ENCODE data around the gene NAXD.

Gene NAXD

GRCh38 chr13:110677731-110678545 is 62.6 kb downstream of the NAXD start:
- no peak for TF ChIP-seq FOXP2 (optimal IDR thresholded peaks at IDR 0.05; ENCODE audit: control extremely low read depth, extremely low read length, insufficient read depth)
- TF ChIP-seq EZH2 (IDR thresholded peaks at IDR 0.05): no peak
- TF ChIP-seq POLR2AphosphoS5 (IDR thresholded peaks at IDR 0.05; ENCODE audit: borderline replicate concordance, low read depth, low read length): no peak
- H3K36me3 ChIP-seq (ENCODE audit: insufficient read depth, low read length): peaks cover 34% of the 10 kb centered on the region; the same call in 1 of the 2 replicates
- H3K4me3 ChIP-seq: no peak overlapping the region
- no peak for DNase-seq (ENCODE audit: low read depth, low spot score)
- H3K9me3 ChIP-seq (ENCODE audit: low read depth, low read length): no peaks in the 10 kb centered on the region
- no peak overlapping the region for H3K9ac ChIP-seq (ENCODE audit: insufficient read length)
- H3K27ac ChIP-seq: no peak overlapping the region

GRCh38 chr13:110680852-110681251 is 65.5 kb downstream of the NAXD start:
- TF ChIP-seq FOXP2 (optimal IDR thresholded peaks at IDR 0.05; ENCODE audit: control extremely low read depth, extremely low read length, insufficient read depth) (no peak), EZH2 (IDR thresholded peaks at IDR 0.05) (no peak)
- H3K27ac ChIP-seq: no peak overlapping the region
- no peaks in the 10 kb centered on the region for H3K9me3 ChIP-seq (ENCODE audit: low read depth, low read length)
- no peak for DNase-seq (ENCODE audit: low read depth, low spot score)
- peaks cover 30% of the 10 kb centered on the region; the same call in 1 of the 2 replicates for H3K36me3 ChIP-seq (ENCODE audit: insufficient read depth, low read length)
- H3K4me3 ChIP-seq: no peak overlapping the region
- H3K9ac ChIP-seq (ENCODE audit: insufficient read length): no peak overlapping the region

GRCh38 chr13:110681868-110682550 is 66.7 kb downstream of the NAXD start:
- Histone ChIP-seq H3K4me3 (no peak overlapping the region), H3K9me3 (ENCODE audit: low read depth, low read length) (no peaks in the 10 kb centered on the region), H3K27ac (no peak overlapping the region), H3K9ac (ENCODE audit: insufficient read length) (no peak overlapping the region), H3K36me3 (ENCODE audit: insufficient read depth, low read length) (peaks cover 20% of the 10 kb centered on the region; the same call in 1 of the 2 replicates)
- TF ChIP-seq POLR2AphosphoS5 (IDR thresholded peaks at IDR 0.05; ENCODE audit: borderline replicate concordance, low read depth, low read length): no peak
- no peak for TF ChIP-seq FOXP2 (optimal IDR thresholded peaks at IDR 0.05; ENCODE audit: control extremely low read depth, extremely low read length, insufficient read depth)
- TF ChIP-seq EZH2 (IDR thresholded peaks at IDR 0.05): no peak
- DNase-seq (ENCODE audit: low read depth, low spot score): no peak

GRCh38 chr13:110682746-110683145 is 67.4 kb downstream of the NAXD start:
- TF ChIP-seq POLR2AphosphoS5 (IDR thresholded peaks at IDR 0.05; ENCODE audit: borderline replicate concordance, low read depth, low read length) (no peak), EZH2 (IDR thresholded peaks at IDR 0.05) (no peak), FOXP2 (optimal IDR thresholded peaks at IDR 0.05; ENCODE audit: control extremely low read depth, extremely low read length, insufficient read depth) (no peak)
- no peak overlapping the region for H3K27ac ChIP-seq
- DNase-seq (ENCODE audit: low read depth, low spot score): no peak
- no peak overlapping the region for H3K9ac ChIP-seq (ENCODE audit: insufficient read length)
- H3K9me3 ChIP-seq (ENCODE audit: low read depth, low read length): no peaks in the 10 kb centered on the region
- H3K36me3 ChIP-seq (ENCODE audit: insufficient read depth, low read length): peaks cover 22% of the 10 kb centered on the region; the same call in 1 of the 2 replicates
- H3K4me3 ChIP-seq: no peak overlapping the region

GRCh38 chr13:110683203-110683883 is 68.0 kb downstream of the NAXD start:
- no peaks in the 10 kb centered on the region for H3K9me3 ChIP-seq (ENCODE audit: low read depth, low read length)
- no peak for DNase-seq (ENCODE audit: low read depth, low spot score)
- no peak overlapping the region for H3K4me3 ChIP-seq
- H3K9ac ChIP-seq (ENCODE audit: insufficient read length): no peak overlapping the region
- no peak overlapping the region for H3K27ac ChIP-seq
- no peak for TF ChIP-seq FOXP2 (optimal IDR thresholded peaks at IDR 0.05; ENCODE audit: control extremely low read depth, extremely low read length, insufficient read depth)
- TF ChIP-seq POLR2AphosphoS5 (IDR thresholded peaks at IDR 0.05; ENCODE audit: borderline replicate concordance, low read depth, low read length): no peak
- TF ChIP-seq EZH2 (IDR thresholded peaks at IDR 0.05): no peak
- H3K36me3 ChIP-seq (ENCODE audit: insufficient read depth, low read length): peaks cover 21% of the 10 kb centered on the region; the same call in 1 of the 2 replicates

GRCh38 chr13:110683921-110684320 is 68.6 kb downstream of the NAXD start:
- no peak overlapping the region for H3K27ac ChIP-seq
- TF ChIP-seq POLR2AphosphoS5 (IDR thresholded peaks at IDR 0.05; ENCODE audit: borderline replicate concordance, low read depth, low read length): no peak
- no peak for TF ChIP-seq EZH2 (IDR thresholded peaks at IDR 0.05)
- no peak for TF ChIP-seq FOXP2 (optimal IDR thresholded peaks at IDR 0.05; ENCODE audit: control extremely low read depth, extremely low read length, insufficient read depth)
- DNase-seq (ENCODE audit: low read depth, low spot score): no peak
- peaks cover 18% of the 10 kb centered on the region; the same call in 1 of the 2 replicates for H3K36me3 ChIP-seq (ENCODE audit: insufficient read depth, low read length)
- H3K4me3 ChIP-seq: no peak overlapping the region
- no peak overlapping the region for H3K9ac ChIP-seq (ENCODE audit: insufficient read length)
- H3K9me3 ChIP-seq (ENCODE audit: low read depth, low read length): no peaks in the 10 kb centered on the region

GRCh38 chr13:110684388-110685056 is 69.2 kb downstream of the NAXD start:
- H3K9ac ChIP-seq (ENCODE audit: insufficient read length): no peak overlapping the region
- TF ChIP-seq POLR2AphosphoS5 (IDR thresholded peaks at IDR 0.05; ENCODE audit: borderline replicate concordance, low read depth, low read length): no peak
- no peak for TF ChIP-seq FOXP2 (optimal IDR thresholded peaks at IDR 0.05; ENCODE audit: control extremely low read depth, extremely low read length, insufficient read depth)
- TF ChIP-seq EZH2 (IDR thresholded peaks at IDR 0.05): no peak
- no peaks in the 10 kb centered on the region for H3K9me3 ChIP-seq (ENCODE audit: low read depth, low read length)
- DNase-seq (ENCODE audit: low read depth, low spot score): no peak
- H3K4me3 ChIP-seq: no peak overlapping the region
- peaks cover 18% of the 10 kb centered on the region; the same call in 1 of the 2 replicates for H3K36me3 ChIP-seq (ENCODE audit: insufficient read depth, low read length)
- H3K27ac ChIP-seq: no peak overlapping the region

All from SK-N-MC (cell line).